ENCODE measurements around the gene TNIP2.

The TNIP2 gene

GRCh38 chr4:2735869-2736268 is 20.3 kb downstream of the TNIP2 start:
- Histone ChIP-seq H3K27me3 (ENCODE audit: insufficient read depth, low read depth) (no peaks in the 10 kb centered on the region), H3K4me1 (ENCODE audit: low read depth, poor library complexity, severe bottlenecking) (no peaks in the 10 kb centered on the region), H3K36me3 (ENCODE audit: insufficient read depth) (no peaks in the 10 kb centered on the region), H2AFZ (ENCODE audit: low read depth) (no peak overlapping the region), H3K27ac (no peak overlapping the region), H3K79me2 (ENCODE audit: insufficient read depth, low read depth) (no peaks in the 10 kb centered on the region), H3K4me2 (no peak overlapping the region), H3K9ac (no peak overlapping the region), H4K20me1 (ENCODE audit: insufficient read depth) (no peaks in the 10 kb centered on the region), H3K4me3 (IDR thresholded peaks at IDR 0.05; ENCODE audit: insufficient read depth, low read depth, low read length) (no peak overlapping the region)
- TF ChIP-seq CTCF (conservative IDR thresholded peaks at IDR 0.05; ENCODE audit: low read depth, low read length) = no peak

GRCh38 chr4:2734612-2735011 is 21.5 kb downstream of the TNIP2 start:
- no peak overlapping the region for H3K27ac ChIP-seq
- no peaks in the 10 kb centered on the region for H3K79me2 ChIP-seq (ENCODE audit: insufficient read depth, low read depth)
- H3K4me1 ChIP-seq (ENCODE audit: low read depth, poor library complexity, severe bottlenecking) = no peaks in the 10 kb centered on the region
- no peak overlapping the region for H3K4me3 ChIP-seq (IDR thresholded peaks at IDR 0.05; ENCODE audit: insufficient read depth, low read depth, low read length)
- no peak for TF ChIP-seq CTCF (conservative IDR thresholded peaks at IDR 0.05; ENCODE audit: low read depth, low read length)
- H3K27me3 ChIP-seq (ENCODE audit: insufficient read depth, low read depth) = no peaks in the 10 kb centered on the region
- no peaks in the 10 kb centered on the region for H3K36me3 ChIP-seq (ENCODE audit: insufficient read depth)
- no peaks in the 10 kb centered on the region for H4K20me1 ChIP-seq (ENCODE audit: insufficient read depth)
- H3K4me2 ChIP-seq = no peak overlapping the region
- no peak overlapping the region for H2AFZ ChIP-seq (ENCODE audit: low read depth)
- H3K9ac ChIP-seq = no peak overlapping the region

- Histone ChIP-seq H3K27me3 (ENCODE audit: insufficient read depth, low read depth) (no peaks in the 10 kb centered on the region), H3K79me2 (ENCODE audit: insufficient read depth, low read depth) (no peaks in the 10 kb centered on the region), H3K36me3 (ENCODE audit: insufficient read depth) (no peaks in the 10 kb centered on the region), H3K27ac (no peak overlapping the region), H3K4me3 (IDR thresholded peaks at IDR 0.05; ENCODE audit: insufficient read depth, low read depth, low read length) (no peak overlapping the region), H3K9ac (no peak overlapping the region), H2AFZ (ENCODE audit: low read depth) (no peak overlapping the region), H3K4me1 (ENCODE audit: low read depth, poor library complexity, severe bottlenecking) (no peaks in the 10 kb centered on the region), H4K20me1 (ENCODE audit: insufficient read depth) (no peaks in the 10 kb centered on the region), H3K4me2 (no peak overlapping the region)
- no peak for TF ChIP-seq CTCF (conservative IDR thresholded peaks at IDR 0.05; ENCODE audit: low read depth, low read length)
Observed at GRCh38 chr4:2733844-2734574, 22.1 kb downstream of the TNIP2 start.

GRCh38 chr4:2733001-2733843 is 22.9 kb downstream of the TNIP2 start:
- H3K9ac ChIP-seq = no peak overlapping the region

More at GRCh38 chr4:2733001-2733843, 22.9 kb downstream of the TNIP2 start:
- no peak for TF ChIP-seq CTCF (conservative IDR thresholded peaks at IDR 0.05; ENCODE audit: low read depth, low read length)
- Histone ChIP-seq H3K4me2 (no peak overlapping the region), H3K27ac (no peak overlapping the region), H3K4me3 (IDR thresholded peaks at IDR 0.05; ENCODE audit: insufficient read depth, low read depth, low read length) (no peak overlapping the region), H3K36me3 (ENCODE audit: insufficient read depth) (no peaks in the 10 kb centered on the region), H4K20me1 (ENCODE audit: insufficient read depth) (no peaks in the 10 kb centered on the region), H3K4me1 (ENCODE audit: low read depth, poor library complexity, severe bottlenecking) (peaks cover 6% of the 10 kb centered on the region), H2AFZ (ENCODE audit: low read depth) (no peak overlapping the region), H3K27me3 (ENCODE audit: insufficient read depth, low read depth) (no peaks in the 10 kb centered on the region), H3K79me2 (ENCODE audit: insufficient read depth, low read depth) (no peaks in the 10 kb centered on the region)

Measured in KMS-11 (cell line).